ENCODE data around the gene TFEB. TPM values are rescaled to one million over a fixed set of nuclear protein-coding genes. Genes with fewer than 3 reads are reported as not detected.

TFEB gene
- total RNA-seq, 1 donor from 2014 or later: 39.5 TPM

GRCh38 chr6:41714556-41715273 is 20.7 kb downstream of the TFEB start:
- intact Hi-C loops (cut with DNase I): no loop called here
- DNase-seq (ENCODE audit: missing footprints): no peak

GRCh38 chr6:41713650-41714291 is 21.6 kb downstream of the TFEB start:
- ATAC-seq (peak; percentile 12), DNase-seq (ENCODE audit: missing footprints) (no peak)
- intact Hi-C loops (cut with DNase I): no loop called here

More at GRCh38 chr6:41714556-41715273, 20.7 kb downstream of the TFEB start:
- ATAC-seq: no peak

GRCh38 chr6:41713159-41713649 is 22.2 kb downstream of the TFEB start:
- ATAC-seq (peak; percentile 53), DNase-seq (ENCODE audit: missing footprints) (peak; percentile 75)
- intact Hi-C loops (cut with DNase I): no loop called here

GRCh38 chr6:41712651-41713103 is 22.7 kb downstream of the TFEB start:
- peak; percentile 77 for ATAC-seq

GRCh38 chr6:41711323-41712038 is 23.9 kb downstream of the TFEB start:
- intact Hi-C loops (cut with DNase I): no loop called here
- ATAC-seq (no peak), DNase-seq (ENCODE audit: missing footprints) (no peak)

More at GRCh38 chr6:41712651-41713103, 22.7 kb downstream of the TFEB start:
- intact Hi-C loops (cut with DNase I): no loop called here
- DNase-seq (ENCODE audit: missing footprints): peak; percentile 88

GRCh38 chr6:41709375-41709774 is 26.0 kb downstream of the TFEB start:
- intact Hi-C loops (cut with DNase I): loop anchor here (10.0 kb wide), 1 partner anchor 335 kb away; no protein-coding TSS in a partner anchor
- no peak for DNase-seq (ENCODE audit: missing footprints)

GRCh38 chr6:41708856-41709255 is 26.6 kb downstream of the TFEB start:
- intact Hi-C loops (cut with DNase I): loop anchor here (10.0 kb wide), 1 partner anchor 336 kb away; no protein-coding TSS in a partner anchor
- no peak for DNase-seq (ENCODE audit: missing footprints)
- ATAC-seq: no peak

More at GRCh38 chr6:41709375-41709774, 26.0 kb downstream of the TFEB start:
- ATAC-seq: no peak

GRCh38 chr6:41707565-41708200 is 27.7 kb downstream of the TFEB start:
- intact Hi-C loops (cut with DNase I): loop anchor here (10.0 kb wide), 1 partner anchor 337 kb away; no protein-coding TSS in a partner anchor
- DNase-seq (ENCODE audit: missing footprints) (peak; percentile 83), ATAC-seq (no peak)

GRCh38 chr6:41706876-41707564 is 28.4 kb downstream of the TFEB start:
- DNase-seq (ENCODE audit: missing footprints): no peak
- peak; percentile 23 for ATAC-seq
- intact Hi-C loops (cut with DNase I): loop anchor here (1.0 to 10.0 kb wide), 2 partner anchors 28 to 338 kb away; partner anchors contain the start of gene TFEB

GRCh38 chr6:41705996-41706835 is 29.2 kb downstream of the TFEB start:
- peak; percentile 88 for ATAC-seq
- intact Hi-C loops (cut with DNase I): loop anchor here (1.0 to 10.0 kb wide), 2 partner anchors 29 to 339 kb away; partner anchors contain the start of gene TFEB
- peak; percentile 91 for DNase-seq (ENCODE audit: missing footprints)

GRCh38 chr6:41705311-41705995 is 30.0 kb downstream of the TFEB start:
- peak; percentile 84 for ATAC-seq

GRCh38 chr6:41704656-41705310 is 30.6 kb downstream of the TFEB start:
- no peak for ATAC-seq
- intact Hi-C loops (cut with DNase I): loop anchor here (10.0 kb wide), 1 partner anchor 340 kb away; no protein-coding TSS in a partner anchor
- no peak for DNase-seq (ENCODE audit: missing footprints)

More at GRCh38 chr6:41705311-41705995, 30.0 kb downstream of the TFEB start:
- intact Hi-C loops (cut with DNase I): loop anchor here (10.0 kb wide), 1 partner anchor 339 kb away; no protein-coding TSS in a partner anchor
- DNase-seq (ENCODE audit: missing footprints): no peak

- intact Hi-C loops (cut with DNase I): loop anchor here (10.0 kb wide), 1 partner anchor 341 kb away; no protein-coding TSS in a partner anchor
- no peak for ATAC-seq
- no peak for DNase-seq (ENCODE audit: missing footprints)
These were observed 31.4 kb downstream of the TFEB start for GRCh38 chr6:41704028-41704427.

- intact Hi-C loops (cut with DNase I): loop anchor here (10.0 kb wide), 1 partner anchor 342 kb away; no protein-coding TSS in a partner anchor
- ATAC-seq: no peak
These were observed 32.5 kb downstream of the TFEB start for GRCh38 chr6:41702771-41703494.

More at GRCh38 chr6:41702771-41703494, 32.5 kb downstream of the TFEB start:
- no peak for DNase-seq (ENCODE audit: missing footprints)

Measured in Right ventricle myocardium inferior (tissue), 1 donor.